COLO829 (cell line): ENCODE data around the gene FAM72A.
"Not testable (repeated sequence)": the region's sequence is repeated elsewhere in the genome, so short reads cannot be mapped to it uniquely, and the experiment has no call there.

Experiments used
- DNase-seq: peaks from one replicate; pipeline ENCODE4 v3.0.0; 2012; ENCODE audit warnings: low spot score

Gene FAM72A

DNA sequence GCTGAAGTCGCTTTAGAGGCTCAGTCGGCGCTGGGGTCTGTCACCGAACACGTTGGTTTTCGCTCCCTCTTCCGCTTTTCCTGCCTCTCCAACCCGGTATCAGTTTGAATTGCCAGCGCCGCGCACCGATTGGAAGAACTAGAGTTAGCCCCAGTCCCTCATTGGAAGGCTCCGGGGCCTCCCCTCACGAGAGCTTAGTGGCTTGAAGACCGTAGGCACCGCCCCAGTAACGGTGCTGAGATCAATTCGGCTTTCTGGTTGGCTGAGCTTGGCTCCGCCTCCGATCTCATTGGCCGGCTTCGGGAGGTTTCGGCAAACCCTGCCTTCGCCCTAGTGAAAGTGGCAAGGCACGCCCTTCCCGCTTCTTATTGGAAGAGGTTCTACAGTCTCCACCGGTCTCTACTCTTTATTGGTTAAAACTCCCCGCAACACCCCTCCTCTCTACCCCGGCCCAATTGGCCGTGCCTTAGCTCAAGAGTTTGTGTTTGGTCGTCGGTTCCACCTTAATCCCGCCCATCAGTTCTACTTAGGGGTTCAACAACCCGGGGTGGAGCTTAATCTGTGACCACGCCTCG lies at the start of gene FAM72A:
Gene FAM72A, minus strand, starts transcription at position 51 of the 575 bp plus-strand sequence. CDS start 814 bp downstream, outside the sequence.
- DNase-seq = not testable (repeated sequence)

DNA sequence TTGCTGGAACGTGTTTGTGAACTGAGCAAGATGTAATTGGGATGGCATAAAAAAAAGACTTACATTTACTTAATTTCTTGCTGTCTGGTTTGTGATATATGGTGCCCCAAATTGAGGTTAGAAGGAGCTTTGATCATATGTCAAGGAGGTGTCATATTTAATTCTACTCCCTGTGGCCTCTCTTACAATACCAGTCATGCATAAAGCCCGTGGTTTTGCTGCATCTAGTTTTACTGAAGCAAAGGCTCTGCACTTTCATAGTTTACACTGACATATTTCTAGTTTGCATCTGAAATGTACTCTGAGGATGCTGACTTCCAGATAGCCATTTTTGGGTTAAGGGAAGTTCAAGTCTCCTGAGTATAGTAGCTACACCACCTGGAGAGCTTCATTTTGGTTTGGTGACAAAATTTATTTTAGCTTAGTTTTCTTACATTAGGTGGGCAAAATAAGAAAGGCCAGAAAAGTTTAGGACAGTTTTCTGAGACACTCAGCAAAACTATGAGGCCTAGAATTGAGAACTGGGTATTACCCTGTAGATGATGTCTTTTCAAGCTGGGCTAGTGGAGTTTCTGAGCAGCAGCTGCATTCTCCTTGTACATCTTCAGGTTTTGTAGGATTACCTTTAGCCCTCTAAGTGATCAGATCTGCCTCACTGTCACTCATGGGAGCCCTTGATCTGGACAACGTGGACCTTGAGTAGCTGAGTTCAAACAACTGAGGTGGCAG lies 48.5 kb upstream of the FAM72A start:
- DNase-seq = not testable (repeated sequence)

- DNase-seq = not testable (repeated sequence)
These were observed 43.7 kb upstream of the FAM72A start for GRCh38 chr1:206246129-206246886.

- not testable (repeated sequence) for DNase-seq
These were observed 42.8 kb upstream of the FAM72A start for GRCh38 chr1:206245479-206245878.

DNA sequence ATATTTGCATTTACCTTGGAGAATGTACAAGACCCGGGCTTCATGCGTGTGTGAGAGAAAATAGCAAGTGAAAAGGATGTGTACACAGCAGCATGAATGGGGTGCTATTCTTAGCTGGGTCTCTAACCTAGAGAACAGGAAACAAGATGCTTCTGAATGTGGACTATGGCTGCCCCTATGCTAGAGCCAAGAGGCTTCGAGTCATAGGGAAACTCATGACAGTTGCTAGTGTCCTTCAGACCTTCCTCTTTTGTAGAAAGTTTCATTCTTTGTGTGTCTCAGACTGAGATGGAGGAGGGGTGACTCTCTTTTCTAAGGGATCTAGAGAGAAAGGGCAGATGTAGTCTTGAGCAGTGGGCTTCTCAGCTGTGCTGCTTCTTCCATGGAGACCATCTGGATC lies 40.7 kb upstream of the FAM72A start:
- not testable (repeated sequence) for DNase-seq

DNA sequence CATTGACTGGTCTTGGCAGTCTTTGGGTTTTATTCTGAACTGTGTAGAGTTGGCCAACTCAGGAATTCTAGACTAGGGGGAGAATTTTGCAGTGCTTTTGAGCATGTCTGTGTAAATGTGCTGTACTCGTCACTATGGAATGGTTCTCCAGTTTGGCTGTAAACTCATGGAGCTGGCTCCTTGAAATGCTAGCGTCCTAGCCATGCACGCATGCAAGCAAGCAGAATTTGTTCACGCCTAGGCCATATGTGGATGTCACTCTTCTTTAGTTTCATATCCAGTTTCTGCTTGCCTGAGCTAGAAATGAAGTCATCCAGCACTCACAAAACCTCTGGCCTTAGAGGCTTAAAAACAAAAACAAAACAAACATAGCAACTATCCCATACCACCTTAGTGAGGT lies 37.6 kb upstream of the FAM72A start:
- not testable (repeated sequence) for DNase-seq

- not testable (repeated sequence) for DNase-seq
These were observed 32.6 kb upstream of the FAM72A start for GRCh38 chr1:206235190-206235589.

DNA sequence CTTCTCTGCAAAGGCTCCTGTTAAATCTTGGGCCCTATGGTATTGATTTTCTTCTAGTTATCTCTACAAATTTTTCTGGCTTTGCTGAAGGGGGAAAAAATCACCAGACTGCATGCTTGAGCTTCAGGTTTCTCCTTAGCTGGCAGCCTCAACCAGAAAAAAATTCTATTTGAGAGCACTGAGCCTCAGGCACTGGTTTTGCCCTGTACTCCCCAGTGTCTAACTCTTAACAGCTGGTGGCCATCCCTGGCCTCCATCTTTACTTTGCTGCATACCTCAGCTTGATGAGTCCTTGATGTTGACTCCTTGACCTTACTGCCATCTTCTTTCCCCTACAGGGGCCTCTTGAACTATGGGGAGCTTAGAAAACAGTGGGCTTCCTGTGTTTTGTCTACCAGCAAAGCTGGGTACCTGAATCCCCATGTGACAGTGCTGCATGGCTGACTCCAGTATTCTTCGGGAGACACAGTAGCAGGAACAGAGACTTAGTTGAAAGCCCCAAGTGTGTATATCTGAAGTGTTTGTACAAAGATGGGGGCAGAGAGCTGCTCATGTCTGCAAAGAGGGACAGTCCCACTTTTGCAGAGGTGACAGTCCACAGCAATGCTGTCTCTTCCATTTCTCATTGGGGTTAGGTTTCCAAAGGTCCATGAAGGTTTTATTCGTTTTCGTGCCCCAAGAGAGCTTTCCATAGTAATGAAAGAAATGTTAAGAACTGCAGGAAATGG lies 31.7 kb upstream of the FAM72A start:
- not testable (repeated sequence) for DNase-seq

GRCh38 chr1:206232970-206233645 lies 30.5 kb upstream of the FAM72A start:
- not testable (repeated sequence) for DNase-seq

- not testable (repeated sequence) for DNase-seq
These were observed 29.4 kb upstream of the FAM72A start for GRCh38 chr1:206231989-206232388.

GRCh38 chr1:206229286-206229685 lies 26.6 kb upstream of the FAM72A start:
- DNase-seq = not testable (repeated sequence)

- DNase-seq = not testable (repeated sequence)
These were observed 24.2 kb upstream of the FAM72A start for GRCh38 chr1:206226886-206227285.

- not testable (repeated sequence) for DNase-seq
These were observed 22.7 kb upstream of the FAM72A start for GRCh38 chr1:206225386-206225785.

GRCh38 chr1:206224190-206224776 lies 21.6 kb upstream of the FAM72A start:
- not testable (repeated sequence) for DNase-seq

DNA sequence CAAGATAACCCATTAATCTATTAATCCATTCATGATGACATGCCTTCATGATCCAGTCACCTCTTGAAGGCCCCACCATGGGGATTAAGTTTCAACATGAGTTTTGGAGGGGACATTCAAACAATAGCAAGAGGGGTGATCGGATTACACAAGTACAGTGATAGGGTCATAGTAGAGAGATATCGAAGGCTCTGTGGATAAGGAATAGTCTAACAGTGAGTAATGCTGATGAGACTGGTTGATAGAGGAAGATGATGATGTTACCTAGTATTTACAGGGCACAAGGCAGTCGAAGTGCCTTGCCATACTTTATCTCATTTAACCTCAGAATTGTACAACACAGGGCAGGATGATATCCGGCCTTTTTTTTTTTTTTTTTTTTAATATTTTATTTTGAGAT lies 18.9 kb upstream of the FAM72A start:
- not testable (repeated sequence) for DNase-seq

- DNase-seq = not testable (repeated sequence)
These were observed 17.8 kb upstream of the FAM72A start for GRCh38 chr1:206220332-206221000.

DNA sequence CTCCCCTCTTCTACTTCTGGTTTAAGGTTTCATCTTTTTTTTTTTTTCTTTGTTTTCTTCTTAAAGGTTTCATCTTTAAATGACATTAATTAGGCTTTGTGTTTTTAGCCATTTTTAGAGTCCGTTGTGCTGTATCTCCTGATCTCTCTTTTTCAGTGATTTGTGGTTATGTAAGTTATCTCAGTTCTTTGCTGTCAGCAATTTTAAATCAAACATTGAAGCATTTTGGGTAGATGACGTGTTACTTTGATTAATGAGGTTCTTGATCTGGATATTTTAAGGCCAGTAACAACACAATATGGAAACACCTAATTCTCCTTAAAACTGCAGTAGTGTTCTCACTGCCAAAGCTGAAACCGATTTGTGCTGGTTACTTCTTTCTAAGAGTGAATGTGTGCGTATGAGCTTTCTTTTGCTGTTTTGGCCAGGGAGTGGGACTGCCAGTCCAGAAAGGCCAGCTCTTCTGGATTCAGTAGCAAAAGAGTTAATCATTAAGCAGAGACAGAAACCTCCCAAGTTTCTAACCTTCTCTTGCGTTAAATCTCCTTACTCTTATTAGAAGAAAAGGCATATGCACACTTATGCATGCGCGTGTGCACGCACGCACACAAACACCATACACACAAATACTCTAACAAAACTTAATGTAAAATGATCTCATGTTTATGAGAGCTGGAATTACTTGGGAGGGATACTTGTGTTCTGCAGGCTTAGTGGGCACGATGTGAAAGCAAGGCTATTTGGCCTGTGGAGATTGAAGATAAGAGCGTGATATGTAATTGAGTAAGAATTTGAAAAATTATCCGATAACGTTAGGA lies 17.1 kb upstream of the FAM72A start:
- DNase-seq = not testable (repeated sequence)

DNA sequence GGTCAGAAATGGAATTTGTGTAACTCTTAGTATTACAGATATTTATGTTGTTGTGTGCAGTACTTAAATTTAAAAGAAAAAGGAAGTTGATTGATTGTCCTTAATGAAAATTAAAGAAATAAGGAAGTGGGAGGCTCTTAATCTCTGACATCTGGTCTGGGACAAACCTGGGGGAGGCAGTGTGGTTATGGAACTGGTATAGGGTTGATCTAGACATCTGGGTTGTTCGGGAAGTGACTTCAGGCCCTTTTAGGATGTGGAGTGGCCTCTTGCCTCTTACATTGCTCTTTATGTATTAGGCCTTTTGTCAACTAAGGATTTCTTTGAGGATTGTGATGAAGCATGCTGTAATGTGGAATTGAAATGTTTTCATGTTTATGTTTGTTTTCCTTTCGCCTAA lies 16.1 kb upstream of the FAM72A start:
- not testable (repeated sequence) for DNase-seq

- DNase-seq = not testable (repeated sequence)
These were observed 15.6 kb upstream of the FAM72A start for GRCh38 chr1:206218285-206218684.
